Activated CD4-positive, alpha-beta T cell treated with anti-CD3 and anti-CD28 coated beads, Interleukin-2, amount 50 U/mL, for 48 hours (primary cell): ENCODE results near the gene ZBTB32.
"Not testable (repeated sequence)": the region's sequence is repeated elsewhere in the genome, so short reads cannot be mapped to it uniquely, and the experiment has no call there.

Source experiments
- DNase-seq, 2 experiments: peaks; one replicate each; pipeline ENCODE4 v3.0.0-alpha.2; 2020

ZBTB32 gene

DNA sequence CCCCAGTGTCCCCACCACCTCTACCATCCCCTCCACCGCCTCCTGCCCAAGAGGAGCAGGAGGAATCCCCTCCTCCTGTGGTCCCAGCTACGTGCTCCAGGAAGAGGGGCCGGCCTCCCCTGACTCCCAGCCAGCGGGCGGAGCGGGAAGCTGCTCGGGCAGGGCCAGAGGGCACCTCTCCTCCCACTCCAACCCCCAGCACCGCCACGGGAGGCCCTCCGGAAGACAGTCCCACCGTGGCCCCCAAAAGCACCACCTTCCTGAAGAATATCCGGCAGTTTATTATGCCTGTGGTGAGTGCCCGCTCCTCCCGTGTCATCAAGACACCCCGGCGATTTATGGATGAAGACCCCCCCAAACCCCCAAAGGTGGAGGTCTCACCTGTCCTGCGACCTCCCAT is 16.3 kb downstream of the ZBTB32 start:
- DNase-seq: no peak

- no peak for DNase-seq
These were observed 17.0 kb downstream of the ZBTB32 start for GRCh38 chr19:35721374-35721773.

GRCh38 chr19:35722461-35722860 is 18.1 kb downstream of the ZBTB32 start:
- no peak for DNase-seq

DNA sequence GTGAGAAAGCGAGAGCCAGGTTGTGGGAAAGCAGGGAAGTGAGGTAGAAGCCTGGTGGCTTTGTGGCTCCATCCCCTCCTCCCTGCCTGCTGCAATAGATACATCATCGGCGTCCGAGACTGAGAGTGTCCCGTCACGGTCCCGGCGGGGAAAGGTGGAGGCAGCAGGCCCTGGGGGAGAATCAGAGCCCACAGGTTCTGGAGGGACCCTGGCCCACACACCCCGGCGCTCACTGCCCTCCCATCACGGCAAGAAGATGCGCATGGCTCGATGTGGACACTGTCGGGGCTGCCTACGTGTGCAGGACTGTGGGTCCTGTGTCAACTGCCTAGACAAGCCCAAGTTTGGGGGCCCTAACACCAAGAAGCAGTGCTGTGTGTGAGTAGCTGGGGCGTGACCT is 18.5 kb downstream of the ZBTB32 start:
- DNase-seq: no peak

- no peak for DNase-seq
These were observed 19.3 kb downstream of the ZBTB32 start for GRCh38 chr19:35723671-35724070.

- not testable (repeated sequence) for DNase-seq
These were observed 19.8 kb downstream of the ZBTB32 start for GRCh38 chr19:35724132-35724531.

GRCh38 chr19:35724560-35724959 is 20.2 kb downstream of the ZBTB32 start:
- no peak for DNase-seq

DNA sequence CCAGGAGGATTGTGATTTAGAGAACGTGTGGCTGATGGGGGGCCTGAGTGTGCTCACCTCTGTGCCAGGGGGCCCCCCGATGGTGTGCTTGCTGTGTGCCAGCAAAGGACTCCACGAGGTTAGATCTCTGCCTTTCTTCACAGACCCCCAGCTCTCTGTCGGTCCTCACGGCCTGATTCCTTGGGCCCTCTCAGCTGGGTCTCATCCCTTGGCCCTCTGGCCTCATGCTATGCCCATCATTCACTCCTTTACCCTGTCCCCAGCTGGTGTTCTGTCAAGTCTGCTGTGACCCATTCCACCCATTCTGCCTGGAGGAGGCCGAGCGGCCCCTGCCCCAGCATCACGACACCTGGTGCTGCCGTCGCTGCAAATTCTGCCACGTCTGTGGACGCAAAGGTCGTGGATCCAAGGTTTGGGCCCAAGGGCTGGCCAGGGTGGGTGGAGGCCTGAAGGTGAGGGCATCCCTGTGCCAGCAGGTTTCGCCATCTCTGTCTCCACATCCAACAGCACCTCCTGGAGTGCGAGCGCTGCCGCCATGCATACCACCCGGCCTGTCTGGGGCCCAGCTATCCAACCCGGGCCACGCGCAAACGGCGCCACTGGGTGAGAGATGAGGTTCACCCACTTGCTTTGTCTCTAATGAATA is 21.0 kb downstream of the ZBTB32 start:
- DNase-seq: no peak

DNA sequence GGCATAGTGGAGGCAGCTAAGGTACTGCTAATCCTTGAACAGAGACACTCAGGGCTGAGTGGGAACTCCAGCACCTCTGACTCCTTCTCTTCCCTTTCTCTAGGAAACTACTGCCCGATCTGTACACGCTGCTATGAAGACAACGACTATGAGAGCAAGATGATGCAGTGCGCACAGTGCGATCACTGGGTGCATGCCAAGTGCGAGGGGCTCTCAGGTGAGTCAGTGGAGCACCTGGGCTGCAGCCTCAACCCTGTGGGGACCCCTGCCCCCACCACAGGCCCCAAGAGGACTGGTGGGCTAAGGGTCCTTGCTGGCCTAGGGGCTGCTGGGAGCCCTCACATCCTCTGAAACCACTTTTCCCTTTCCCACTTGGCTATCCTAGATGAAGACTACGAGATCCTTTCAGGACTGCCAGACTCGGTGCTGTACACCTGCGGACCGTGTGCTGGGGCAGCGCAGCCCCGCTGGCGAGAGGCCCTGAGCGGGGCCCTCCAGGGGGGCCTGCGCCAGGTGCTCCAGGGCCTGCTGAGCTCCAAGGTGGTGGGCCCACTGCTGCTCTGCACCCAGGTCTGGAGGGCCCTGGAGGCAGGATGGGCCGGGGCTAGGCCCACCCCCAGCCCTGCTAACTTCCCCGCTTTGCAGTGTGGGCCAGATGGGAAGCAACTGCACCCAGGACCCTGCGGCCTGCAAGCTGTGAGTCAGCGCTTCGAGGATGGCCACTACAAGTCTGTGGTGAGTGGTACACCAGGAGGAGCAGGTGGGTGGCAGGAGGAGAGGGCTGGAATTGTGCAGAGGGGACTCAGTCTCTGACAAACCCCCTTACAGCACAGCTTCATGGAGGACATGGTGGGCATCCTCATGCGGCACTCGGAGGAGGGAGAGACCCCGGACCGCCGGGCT is 22.9 kb downstream of the ZBTB32 start:
- DNase-seq: no peak

GRCh38 chr19:35727956-35728706 is 23.8 kb downstream of the ZBTB32 start:
- no peak for DNase-seq

DNA sequence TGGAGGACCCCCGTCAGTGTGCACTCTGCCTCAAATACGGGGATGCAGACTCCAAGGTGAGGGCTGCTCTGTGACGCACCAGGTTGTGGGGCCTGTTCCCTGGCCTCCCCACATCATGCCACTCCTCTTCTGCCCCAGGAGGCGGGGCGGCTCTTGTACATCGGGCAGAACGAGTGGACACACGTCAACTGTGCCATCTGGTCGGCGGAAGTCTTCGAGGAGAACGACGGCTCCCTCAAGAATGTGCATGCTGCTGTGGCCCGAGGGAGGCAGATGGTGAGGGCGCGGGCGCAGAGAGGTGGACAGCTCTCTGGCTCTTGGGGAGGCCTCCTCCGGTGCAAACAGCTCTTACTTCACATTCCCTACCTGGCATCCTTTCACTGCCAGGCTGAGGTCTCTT is 24.7 kb downstream of the ZBTB32 start:
- no peak for DNase-seq

- no peak for DNase-seq
These were observed 25.4 kb downstream of the ZBTB32 start for GRCh38 chr19:35729763-35730162.

GRCh38 chr19:35730326-35730725 is 26.0 kb downstream of the ZBTB32 start:
- DNase-seq: no peak

DNA sequence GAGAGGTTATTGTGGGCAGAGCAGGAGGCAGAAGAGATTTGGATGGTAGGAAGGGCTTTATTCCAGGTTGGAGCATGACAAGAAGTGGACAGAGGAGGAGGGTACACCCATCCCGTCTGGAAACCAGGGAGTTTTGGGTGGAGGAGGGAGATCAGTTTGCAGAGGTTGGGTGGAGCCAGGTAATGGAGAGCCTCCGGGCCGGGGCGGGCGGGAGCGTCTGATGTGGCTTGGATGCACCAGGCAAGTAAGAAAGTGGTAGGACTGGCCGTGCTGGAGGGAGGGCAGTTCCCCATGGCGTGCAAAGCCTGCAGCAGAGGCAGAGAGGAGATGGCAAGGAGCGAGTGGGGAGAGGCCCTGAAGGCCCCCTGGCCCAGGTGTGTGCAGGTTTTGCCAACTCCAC is 27.0 kb downstream of the ZBTB32 start:
- no peak for DNase-seq

DNA sequence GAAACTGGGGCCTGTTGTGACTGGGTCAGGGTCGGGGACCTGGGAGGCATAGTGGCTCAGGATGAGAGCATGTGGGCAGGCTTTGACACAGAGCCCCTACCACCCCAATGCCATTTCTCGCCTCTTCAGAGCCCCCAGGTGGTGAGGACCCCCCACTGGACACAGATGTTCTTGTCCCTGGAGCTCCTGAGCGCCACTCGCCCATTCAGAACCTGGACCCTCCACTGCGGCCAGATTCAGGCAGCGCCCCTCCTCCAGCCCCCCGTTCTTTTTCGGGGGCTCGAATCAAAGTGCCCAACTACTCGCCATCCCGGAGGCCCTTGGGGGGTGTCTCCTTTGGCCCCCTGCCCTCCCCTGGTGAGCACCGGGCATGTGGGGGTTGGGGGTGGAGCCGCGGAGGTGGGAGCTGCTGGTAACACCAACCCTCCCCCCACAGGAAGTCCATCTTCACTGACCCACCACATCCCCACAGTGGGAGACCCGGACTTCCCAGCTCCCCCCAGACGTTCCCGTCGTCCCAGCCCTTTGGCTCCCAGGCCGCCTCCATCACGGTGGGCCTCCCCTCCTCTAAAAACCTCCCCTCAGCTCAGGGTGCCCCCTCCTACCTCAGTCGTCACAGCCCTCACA is 27.5 kb downstream of the ZBTB32 start:
- no peak for DNase-seq

DNA sequence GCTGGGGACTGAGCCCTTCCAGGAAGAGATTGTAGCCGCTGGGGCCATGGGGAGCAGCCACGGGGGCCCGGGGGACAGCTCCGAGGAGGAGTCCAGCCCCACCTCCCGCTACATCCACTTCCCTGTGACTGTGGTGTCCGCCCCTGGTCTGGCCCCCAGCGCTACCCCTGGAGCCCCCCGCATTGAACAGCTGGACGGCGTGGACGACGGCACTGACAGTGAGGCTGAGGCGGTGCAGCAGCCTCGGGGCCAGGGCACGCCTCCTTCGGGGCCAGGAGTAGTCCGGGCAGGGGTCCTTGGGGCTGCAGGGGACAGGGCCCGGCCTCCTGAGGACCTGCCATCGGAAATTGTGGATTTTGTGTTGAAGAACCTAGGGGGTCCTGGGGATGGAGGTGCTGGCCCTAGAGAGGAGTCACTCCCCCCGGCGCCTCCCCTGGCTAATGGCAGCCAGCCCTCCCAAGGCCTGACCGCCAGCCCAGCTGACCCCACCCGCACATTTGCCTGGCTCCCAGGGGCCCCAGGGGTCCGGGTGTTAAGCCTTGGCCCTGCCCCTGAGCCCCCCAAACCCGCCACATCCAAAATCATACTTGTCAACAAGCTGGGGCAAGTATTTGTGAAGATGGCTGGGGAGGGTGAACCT is 28.3 kb downstream of the ZBTB32 start:
- no peak for DNase-seq

- DNase-seq: no peak
These were observed 29.1 kb downstream of the ZBTB32 start for GRCh38 chr19:35733180-35734125.

DNA sequence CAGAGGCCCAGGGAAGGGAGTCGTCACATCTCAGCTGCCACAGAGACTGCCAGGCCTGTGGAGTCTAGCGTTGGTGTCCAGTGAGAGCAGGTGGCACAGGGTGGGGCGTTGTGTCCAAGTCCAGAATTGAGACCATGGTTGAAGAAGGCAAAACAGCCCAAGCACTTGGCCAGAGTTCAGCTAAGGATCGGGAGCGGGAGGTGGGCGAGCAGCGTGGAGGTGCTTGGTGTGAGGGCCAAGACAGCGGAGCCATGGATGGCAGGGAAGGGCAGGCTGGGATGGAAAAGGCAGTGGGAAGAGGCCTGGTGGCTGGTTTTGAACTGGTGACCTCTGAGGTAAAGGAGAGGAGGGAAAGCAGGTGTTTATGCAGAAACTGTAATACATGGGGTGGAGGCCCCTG is 29.9 kb downstream of the ZBTB32 start:
- DNase-seq: no peak

DNA sequence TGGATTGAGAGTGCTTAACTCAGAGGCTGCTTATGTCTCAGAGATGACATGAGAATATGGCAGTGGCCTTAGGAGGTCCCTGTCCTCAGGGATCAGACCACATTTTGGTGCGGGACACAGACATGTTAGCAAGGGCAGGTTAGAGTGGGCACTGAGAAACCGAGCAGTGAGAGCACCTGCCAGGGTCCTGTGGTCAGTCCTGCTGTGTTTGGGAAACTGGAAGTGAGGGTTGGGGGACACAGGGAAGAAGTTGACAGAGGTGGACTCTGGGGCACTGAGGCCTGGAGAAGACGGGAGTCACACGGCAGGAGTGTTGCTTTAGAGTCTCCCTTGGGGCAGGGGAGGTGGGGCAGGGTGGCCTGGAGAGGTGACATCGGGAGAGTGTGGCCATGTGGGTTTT is 30.5 kb downstream of the ZBTB32 start:
- no peak for DNase-seq

GRCh38 chr19:35736913-35737886 is 32.8 kb downstream of the ZBTB32 start:
- no peak for DNase-seq
